ENCODE data around the gene TRIB2. TPM values are rescaled to one million over a fixed set of nuclear protein-coding genes. Genes with fewer than 3 reads are reported as not detected.

The TRIB2 gene
- total RNA-seq, 6 donors from 2014 or later = 25.4 to 104 (median 42.4) TPM

- no peak overlapping the region for H3K27ac ChIP-seq
- 69 to 91% methylated on average over 1 of the region's 1 CpG for WGBS, 2 donors
- H3K4me1 ChIP-seq = no peaks in the 10 kb centered on the region
- peaks cover 0 to 5% (median 0%) of the 10 kb centered on the region in 4 donors for H3K9me3 ChIP-seq
- no peaks in the 10 kb centered on the region for H3K36me3 ChIP-seq
- H3K27me3 ChIP-seq = no peaks in the 10 kb centered on the region
- TF ChIP-seq POLR2A (IDR thresholded peaks at IDR 0.05) = no peak
- no peak for TF ChIP-seq CTCF (IDR thresholded peaks at IDR 0.05)
- TF ChIP-seq POLR2AphosphoS5 (IDR thresholded peaks at IDR 0.05) = no peak
- ATAC-seq (ENCODE audit: low FRiP score in 2 of 2) (no peak), DNase-seq (no peak)
- no peak overlapping the region for H3K4me3 ChIP-seq
Measured at GRCh38 chr2:12776521-12776961, 59.8 kb downstream of the TRIB2 start.

GRCh38 chr2:12778369-12778768 is 61.6 kb downstream of the TRIB2 start:
- Histone ChIP-seq H3K9me3 (peaks cover 0 to 5% (median 0%) of the 10 kb centered on the region in 4 donors), H3K27me3 (no peaks in the 10 kb centered on the region), H3K36me3 (no peaks in the 10 kb centered on the region), H3K4me3 (no peak overlapping the region), H3K27ac (no peak overlapping the region), H3K4me1 (no peaks in the 10 kb centered on the region)
- ATAC-seq (ENCODE audit: low FRiP score in 2 of 2) (no peak), DNase-seq (no peak)
- WGBS, 2 donors = 67 to 77% methylated on average over 1 to 6 of the region's 6 CpGs
- no peak for TF ChIP-seq POLR2AphosphoS5 (IDR thresholded peaks at IDR 0.05)
- TF ChIP-seq POLR2A (IDR thresholded peaks at IDR 0.05) = no peak
- no peak for TF ChIP-seq EP300 (IDR thresholded peaks at IDR 0.05)
- TF ChIP-seq CTCF (IDR thresholded peaks at IDR 0.05) = no peak

- Histone ChIP-seq H3K4me3 (no peak overlapping the region), H3K9me3 (peaks cover 0 to 5% (median 0%) of the 10 kb centered on the region in 4 donors), H3K36me3 (no peaks in the 10 kb centered on the region), H3K4me1 (no peaks in the 10 kb centered on the region), H3K27ac (no peak overlapping the region), H3K27me3 (no peaks in the 10 kb centered on the region)
- TF ChIP-seq CTCF (IDR thresholded peaks at IDR 0.05) (no peak), EP300 (IDR thresholded peaks at IDR 0.05) (no peak), POLR2AphosphoS5 (IDR thresholded peaks at IDR 0.05) (no peak), POLR2A (IDR thresholded peaks at IDR 0.05) (no peak)
- DNase-seq (no peak), ATAC-seq (ENCODE audit: low FRiP score in 2 of 2) (no peak)
- WGBS, 2 donors = 88 to 92% methylated on average over 10 to 12 of the region's 12 CpGs
Measured at GRCh38 chr2:12778811-12779579, 62.3 kb downstream of the TRIB2 start.

GRCh38 chr2:12781329-12781728 is 64.6 kb downstream of the TRIB2 start:
- TF ChIP-seq EP300 (IDR thresholded peaks at IDR 0.05) (no peak), POLR2A (IDR thresholded peaks at IDR 0.05) (no peak), POLR2AphosphoS5 (IDR thresholded peaks at IDR 0.05) (no peak), CTCF (IDR thresholded peaks at IDR 0.05) (no peak)
- DNase-seq (no peak), ATAC-seq (ENCODE audit: low FRiP score in 2 of 2) (no peak)
- H3K27ac ChIP-seq = no peak overlapping the region
- H3K4me3 ChIP-seq = no peak overlapping the region
- no peaks in the 10 kb centered on the region for H3K9me3 ChIP-seq
- H3K27me3 ChIP-seq = no peaks in the 10 kb centered on the region
- no peaks in the 10 kb centered on the region for H3K36me3 ChIP-seq
- H3K4me1 ChIP-seq = no peaks in the 10 kb centered on the region

All from upper lobe of left lung (tissue), 6 donors.